ENCODE results near the gene LMTK2. TPM values are rescaled to one million over a fixed set of nuclear protein-coding genes. Genes with fewer than 3 reads are reported as not detected.

LMTK2 gene
- polyA plus RNA-seq, 1 donor from 2014 or later = 11.9 TPM

- H3K9me3 ChIP-seq (ENCODE audit: low read length) = no peaks in the 10 kb centered on the region
- H4K20me1 ChIP-seq (ENCODE audit: insufficient read depth) = no peaks in the 10 kb centered on the region
- no peaks in the 10 kb centered on the region for H3K9me2 ChIP-seq (ENCODE audit: insufficient read depth, low read length)
- no peak overlapping the region for H3K4me2 ChIP-seq (ENCODE audit: low read length)
- H2AFZ ChIP-seq (ENCODE audit: low read depth, low read length) = no peak overlapping the region
- H3K9ac ChIP-seq (ENCODE audit: low read length) = no peak overlapping the region
- no peak overlapping the region for H3K4me3 ChIP-seq (ENCODE audit: low read length)
- no peaks in the 10 kb centered on the region for H3K79me2 ChIP-seq (replicated peaks; ENCODE audit: insufficient read depth, low read length)
- TF ChIP-seq EP300 (conservative IDR thresholded peaks at IDR 0.05; ENCODE audit: poor library complexity, severe bottlenecking) (no peak), MXI1 (conservative IDR thresholded peaks at IDR 0.05; ENCODE audit: poor library complexity, severe bottlenecking) (no peak)
- H3F3A ChIP-seq (ENCODE audit: insufficient read depth, low read length, poor library complexity, severe bottlenecking) = no peaks in the 10 kb centered on the region
- no peaks in the 10 kb centered on the region for H3K36me3 ChIP-seq (ENCODE audit: insufficient read depth, low read length)
- no peaks in the 10 kb centered on the region for H3K27me3 ChIP-seq (ENCODE audit: insufficient read depth, low read depth, low read length)
- H3K27ac ChIP-seq (ENCODE audit: low read length) = no peak overlapping the region
These were observed 97.4 kb downstream of the LMTK2 start for GRCh38 chr7:98203964-98204605.

DNA sequence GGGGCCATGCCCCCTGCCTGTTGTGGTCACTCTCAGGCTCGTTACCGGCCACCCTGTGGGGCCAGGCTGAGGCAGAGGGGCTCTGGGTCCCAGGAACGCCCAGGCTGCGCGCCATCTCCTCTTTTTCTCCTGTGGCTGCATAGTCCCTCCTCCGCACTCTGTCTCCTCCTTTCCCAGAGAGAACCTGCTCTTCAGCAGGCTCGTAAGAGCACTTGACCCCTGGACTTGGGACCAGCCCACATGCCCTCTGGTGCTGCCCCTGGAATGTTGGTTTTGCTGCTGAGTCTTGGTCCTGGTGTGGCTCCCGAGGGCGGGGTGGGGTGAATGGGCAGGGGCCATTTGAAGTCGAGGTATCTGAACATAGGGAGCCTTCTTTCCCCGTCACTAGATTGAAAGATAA, 98.0 kb downstream of the LMTK2 start:
- Histone ChIP-seq H3K9me2 (ENCODE audit: insufficient read depth, low read length) (no peaks in the 10 kb centered on the region), H3K79me2 (replicated peaks; ENCODE audit: insufficient read depth, low read length) (no peaks in the 10 kb centered on the region), H4K20me1 (ENCODE audit: insufficient read depth) (no peaks in the 10 kb centered on the region), H3K9ac (ENCODE audit: low read length) (no peak overlapping the region), H3K4me2 (ENCODE audit: low read length) (no peak overlapping the region), H2AFZ (ENCODE audit: low read depth, low read length) (no peak overlapping the region), H3K4me3 (ENCODE audit: low read length) (no peak overlapping the region), H3F3A (ENCODE audit: insufficient read depth, low read length, poor library complexity, severe bottlenecking) (no peaks in the 10 kb centered on the region), H3K9me3 (ENCODE audit: low read length) (no peaks in the 10 kb centered on the region), H3K27ac (ENCODE audit: low read length) (no peak overlapping the region), H3K36me3 (ENCODE audit: insufficient read depth, low read length) (no peaks in the 10 kb centered on the region), H3K27me3 (ENCODE audit: insufficient read depth, low read depth, low read length) (no peaks in the 10 kb centered on the region)
- TF ChIP-seq EZH2 (IDR thresholded peaks at IDR 0.05; ENCODE audit: borderline replicate concordance, insufficient read depth, low read length, poor library complexity, severe bottlenecking) (no peak), POLR2AphosphoS5 (IDR thresholded peaks at IDR 0.05) (no peak), REST (IDR thresholded peaks at IDR 0.05; ENCODE audit: borderline replicate concordance) (no peak), EP300 (conservative IDR thresholded peaks at IDR 0.05; ENCODE audit: poor library complexity, severe bottlenecking) (no peak), MXI1 (conservative IDR thresholded peaks at IDR 0.05; ENCODE audit: poor library complexity, severe bottlenecking) (no peak), TAF1 (IDR thresholded peaks at IDR 0.05; ENCODE audit: low read depth) (no peak), RAD21 (conservative IDR thresholded peaks at IDR 0.05) (no peak), SMC3 (conservative IDR thresholded peaks at IDR 0.05; ENCODE audit: poor library complexity) (no peak), CTCF (IDR thresholded peaks at IDR 0.05; ENCODE audit: poor library complexity, severe bottlenecking) (no peak)

All from neural cell (in vitro differentiated cells).